Fibroblast of mammary gland (primary cell): ENCODE results near the gene PKP4.
A peak's percentile ranks its signal among the peaks of the same experiment; 100 is the strongest.

ENCODE experiments used
- DNase-seq: peaks from one replicate; pipeline ENCODE4 v3.0.0-alpha.2; 2010; ENCODE audit warnings: low read depth
- H3K4me3 ChIP-seq: 2 replicates; pipeline ENCODE4 v1.5.1; 2011; ENCODE audit warnings: low read depth, mild to moderate bottlenecking, low read length, moderate library complexity; ENCODE audit not compliant: control insufficient read depth
- CTCF ChIP-seq: conservative IDR thresholded peaks from 2 replicates; pipeline ENCODE4 v1.5.1; 2011; ENCODE audit warnings: low read depth, low read length, inconsistent platforms; ENCODE audit not compliant: control insufficient read depth, insufficient read depth

PKP4 gene

GRCh38 chr2:158484892-158485556 lies 28.3 kb downstream of the PKP4 start:
- no peak for DNase-seq

GRCh38 chr2:158486150-158486969 lies 29.6 kb downstream of the PKP4 start:
- H3K4me3 ChIP-seq: no peak overlapping the region
- TF ChIP-seq CTCF: no peak
- DNase-seq: no peak

More at GRCh38 chr2:158484892-158485556, 28.3 kb downstream of the PKP4 start:
- H3K4me3 ChIP-seq: no peak overlapping the region
- TF ChIP-seq CTCF: no peak

GRCh38 chr2:158486970-158487325 lies 30.2 kb downstream of the PKP4 start:
- no peak overlapping the region for H3K4me3 ChIP-seq
- peak; percentile 40 for DNase-seq
- TF ChIP-seq CTCF: no peak

- DNase-seq: peak; percentile 64
- TF ChIP-seq CTCF: no peak
- H3K4me3 ChIP-seq: no peak overlapping the region
Observed at GRCh38 chr2:158487419-158487818, 30.7 kb downstream of the PKP4 start.

- no peak for DNase-seq
- no peak overlapping the region for H3K4me3 ChIP-seq
- TF ChIP-seq CTCF: no peak
Observed at GRCh38 chr2:158488442-158489216, 31.9 kb downstream of the PKP4 start.

- H3K4me3 ChIP-seq: no peak overlapping the region
- TF ChIP-seq CTCF: no peak
- no peak for DNase-seq
Observed at GRCh38 chr2:158489366-158490112, 32.8 kb downstream of the PKP4 start.
